HEK293 (cell line): Measurements from ENCODE around the gene TRAF3IP1.
A peak's percentile ranks its signal among the peaks of the same experiment; 100 is the strongest.

ENCODE experiments used
- CTCF ChIA-PET: fragments of 350-600 bp; formaldehyde crosslinking; extraction: SDS; loops from one replicate; lab custom pipeline; 2021; ENCODE audit warnings: antibody characterized with exemption; lab: Yijun Ruan, JAX
- POLR2A ChIA-PET: fragments of 300-600 bp; formaldehyde crosslinking; extraction: SDS; loops from one replicate; lab custom pipeline; 2020; ENCODE audit warnings: antibody characterized with exemption, inconsistent platforms; lab: Yijun Ruan, JAX
- H3K27ac ChIP-seq: fragments of 200-500 bp; sonication (Bioruptor generic); 2 replicates; pipeline ENCODE4 v1.5.1; 2014; ENCODE audit warnings: low read depth, low read length, control low read depth, inconsistent platforms; ENCODE audit errors: extremely low read depth
- H3K36me3 ChIP-seq, 2 experiments: fragments of 200-500 bp in 1 of 2; sonication (Bioruptor generic) in 1 of 2; 1 replicate in 1 of 2; 2 replicates in 1 of 2; pipeline ENCODE4 v1.5.1; 2014 to 2017; ENCODE audit warnings: inconsistent platforms in 2 of 2, low read length in 2 of 2; ENCODE audit not compliant: control insufficient read depth in 2 of 2, insufficient read depth in 1 of 2
- H3K4me1 ChIP-seq: fragments of 200-500 bp; sonication (Bioruptor generic); 2 replicates; pipeline ENCODE4 v1.5.1; 2014; ENCODE audit warnings: mild to moderate bottlenecking, low read length, inconsistent platforms; ENCODE audit not compliant: control insufficient read depth, insufficient read depth
- H3K4me3 ChIP-seq: 2 replicates; pipeline ENCODE4 v1.5.1; 2011; ENCODE audit warnings: low read depth, mild to moderate bottlenecking, control low read depth, low read length, moderate library complexity
- H3K9me3 ChIP-seq: fragments of 200-500 bp; sonication (Bioruptor generic); 2 replicates; pipeline ENCODE4 v1.5.1; 2014; ENCODE audit warnings: low read depth, low read length, inconsistent platforms; ENCODE audit not compliant: control insufficient read depth, insufficient read depth
- PRDM1 ChIP-seq: fragments of 450-650 bp; formaldehyde crosslinking; IDR thresholded peaks from 2 replicates; pipeline ENCODE4; 2016; ENCODE audit warnings: missing biosample characterization, missing genetic modification characterization
- RBAK ChIP-seq: fragments of 450-650 bp; formaldehyde crosslinking; IDR thresholded peaks from 2 replicates; pipeline ENCODE4 v1.5.1; 2016; ENCODE audit warnings: missing biosample characterization, missing genetic modification characterization
- SP7 ChIP-seq: fragments of 450-650 bp; formaldehyde crosslinking; IDR thresholded peaks from 2 replicates; pipeline ENCODE4 v1.5.1; 2016; ENCODE audit warnings: missing biosample characterization, missing genetic modification characterization
- ZBTB21 ChIP-seq: fragments of 450-650 bp; formaldehyde crosslinking; IDR thresholded peaks from 2 replicates; pipeline ENCODE4 v1.5.1; 2017; ENCODE audit warnings: missing biosample characterization, missing genetic modification characterization
- ZFP69B ChIP-seq: fragments of 450-650 bp; formaldehyde crosslinking; IDR thresholded peaks from 2 replicates; pipeline ENCODE4 v1.5.1; 2016; ENCODE audit warnings: missing biosample characterization, missing genetic modification characterization
- ZIC2 ChIP-seq: fragments of 450-650 bp; formaldehyde crosslinking; IDR thresholded peaks from 2 replicates; pipeline ENCODE4 v1.5.1; 2016; ENCODE audit warnings: missing biosample characterization, missing genetic modification characterization
- ZNF112 ChIP-seq: fragments of 450-650 bp; formaldehyde crosslinking; IDR thresholded peaks from 2 replicates; pipeline ENCODE4 v1.5.0; 2017; ENCODE audit warnings: missing biosample characterization, missing genetic modification characterization
- ZNF23 ChIP-seq: fragments of 450-650 bp; formaldehyde crosslinking; IDR thresholded peaks from 2 replicates; pipeline ENCODE4 v1.5.1; 2016; ENCODE audit warnings: missing biosample characterization, missing genetic modification characterization, borderline replicate concordance
- ZNF513 ChIP-seq: fragments of 450-650 bp; IDR thresholded peaks from 2 replicates; pipeline ENCODE4 v1.5.1; 2018; ENCODE audit warnings: missing biosample characterization, missing genetic modification characterization
- ZNF549 ChIP-seq: fragments of 450-650 bp; IDR thresholded peaks from 2 replicates; pipeline ENCODE4 v1.5.1; 2018; ENCODE audit warnings: missing biosample characterization, missing genetic modification characterization, mild to moderate bottlenecking, inconsistent platforms, moderate library complexity
- ZNF600 ChIP-seq: fragments of 450-650 bp; formaldehyde crosslinking; IDR thresholded peaks from 2 replicates; pipeline ENCODE4 v1.5.1; 2016; ENCODE audit warnings: missing biosample characterization, missing genetic modification characterization
- TF ChIP-seq, protein P1 (sequence below): fragments of 450-650 bp; formaldehyde crosslinking; IDR thresholded peaks from 2 replicates; pipeline ENCODE4 v1.5.1; 2016; ENCODE audit warnings: missing biosample characterization, missing genetic modification characterization

Gene TRAF3IP1

GRCh38 chr2:238336793-238337444 lies 16.6 kb downstream of the TRAF3IP1 start:
- H3K27ac ChIP-seq, result no peak overlapping the region
- ChIA-PET CTCF (interaction anchor here (0.9 to 1.6 kb wide), 4 partner anchors 15 to 72 kb away, joined by 3 to 6 read pairs (median 4); no protein-coding TSS in a partner anchor), POLR2A (no interaction called here)
- peaks cover 0 to 63% of the 10 kb centered on the region in 2 experiments; a peak in 2 of 3 replicates for H3K36me3 ChIP-seq
- H3K4me3 ChIP-seq, result no peak overlapping the region
- no peaks in the 10 kb centered on the region for H3K4me1 ChIP-seq
- TF ChIP-seq ZNF112 (tag by site-specific recombination) (no peak), ZNF23 (no peak), ZBTB21 (no peak), ZNF549 (tag by site-specific recombination) (no peak)
- H3K9me3 ChIP-seq, result no peaks in the 10 kb centered on the region

- ChIA-PET CTCF (interaction anchor here (0.6 to 1.6 kb wide), 3 partner anchors 16 to 122 kb away, joined by 3 to 4 read pairs (median 3); no protein-coding TSS in a partner anchor), POLR2A (no interaction called here)
- Histone ChIP-seq H3K27ac (no peak overlapping the region), H3K4me1 (no peaks in the 10 kb centered on the region), H3K36me3 (peaks cover 0 to 59% of the 10 kb centered on the region in 2 experiments; a peak in 2 of 3 replicates), H3K9me3 (no peaks in the 10 kb centered on the region), H3K4me3 (no peak overlapping the region)
- TF ChIP-seq ZNF513 (tag by site-specific recombination), result peak; percentile 66
- no peak for TF ChIP-seq ZFP69B (tag by site-specific recombination)
- TF ChIP-seq PRDM1 (tag by site-specific recombination), result peak; percentile 72
These were observed 17.5 kb downstream of the TRAF3IP1 start for GRCh38 chr2:238337846-238338245.

- no peak overlapping the region for H3K27ac ChIP-seq
- TF ChIP-seq ZNF600 (tag by site-specific recombination), result 0 out of 2 replicates have a peak, but pooled peaks have one; percentile 35
- TF ChIP-seq, protein P1, sequence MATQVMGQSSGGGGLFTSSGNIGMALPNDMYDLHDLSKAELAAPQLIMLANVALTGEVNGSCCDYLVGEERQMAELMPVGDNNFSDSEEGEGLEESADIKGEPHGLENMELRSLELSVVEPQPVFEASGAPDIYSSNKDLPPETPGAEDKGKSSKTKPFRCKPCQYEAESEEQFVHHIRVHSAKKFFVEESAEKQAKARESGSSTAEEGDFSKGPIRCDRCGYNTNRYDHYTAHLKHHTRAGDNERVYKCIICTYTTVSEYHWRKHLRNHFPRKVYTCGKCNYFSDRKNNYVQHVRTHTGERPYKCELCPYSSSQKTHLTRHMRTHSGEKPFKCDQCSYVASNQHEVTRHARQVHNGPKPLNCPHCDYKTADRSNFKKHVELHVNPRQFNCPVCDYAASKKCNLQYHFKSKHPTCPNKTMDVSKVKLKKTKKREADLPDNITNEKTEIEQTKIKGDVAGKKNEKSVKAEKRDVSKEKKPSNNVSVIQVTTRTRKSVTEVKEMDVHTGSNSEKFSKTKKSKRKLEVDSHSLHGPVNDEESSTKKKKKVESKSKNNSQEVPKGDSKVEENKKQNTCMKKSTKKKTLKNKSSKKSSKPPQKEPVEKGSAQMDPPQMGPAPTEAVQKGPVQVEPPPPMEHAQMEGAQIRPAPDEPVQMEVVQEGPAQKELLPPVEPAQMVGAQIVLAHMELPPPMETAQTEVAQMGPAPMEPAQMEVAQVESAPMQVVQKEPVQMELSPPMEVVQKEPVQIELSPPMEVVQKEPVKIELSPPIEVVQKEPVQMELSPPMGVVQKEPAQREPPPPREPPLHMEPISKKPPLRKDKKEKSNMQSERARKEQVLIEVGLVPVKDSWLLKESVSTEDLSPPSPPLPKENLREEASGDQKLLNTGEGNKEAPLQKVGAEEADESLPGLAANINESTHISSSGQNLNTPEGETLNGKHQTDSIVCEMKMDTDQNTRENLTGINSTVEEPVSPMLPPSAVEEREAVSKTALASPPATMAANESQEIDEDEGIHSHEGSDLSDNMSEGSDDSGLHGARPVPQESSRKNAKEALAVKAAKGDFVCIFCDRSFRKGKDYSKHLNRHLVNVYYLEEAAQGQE, result no peak
- no peak for TF ChIP-seq SP7
- H3K36me3 ChIP-seq, result peaks cover 0 to 49% of the 10 kb centered on the region in 2 experiments; a peak in 2 of 3 replicates
- H3K9me3 ChIP-seq, result no peaks in the 10 kb centered on the region
- H3K4me3 ChIP-seq, result no peak overlapping the region
- POLR2A ChIA-PET, result no interaction called here
- no peaks in the 10 kb centered on the region for H3K4me1 ChIP-seq
- CTCF ChIA-PET, result interaction anchor here (0.8 to 1.6 kb wide), 3 partner anchors 17 to 121 kb away, joined by 3 to 4 read pairs (median 3); no protein-coding TSS in a partner anchor
These were observed 18.5 kb downstream of the TRAF3IP1 start for GRCh38 chr2:238338710-238339394.

DNA sequence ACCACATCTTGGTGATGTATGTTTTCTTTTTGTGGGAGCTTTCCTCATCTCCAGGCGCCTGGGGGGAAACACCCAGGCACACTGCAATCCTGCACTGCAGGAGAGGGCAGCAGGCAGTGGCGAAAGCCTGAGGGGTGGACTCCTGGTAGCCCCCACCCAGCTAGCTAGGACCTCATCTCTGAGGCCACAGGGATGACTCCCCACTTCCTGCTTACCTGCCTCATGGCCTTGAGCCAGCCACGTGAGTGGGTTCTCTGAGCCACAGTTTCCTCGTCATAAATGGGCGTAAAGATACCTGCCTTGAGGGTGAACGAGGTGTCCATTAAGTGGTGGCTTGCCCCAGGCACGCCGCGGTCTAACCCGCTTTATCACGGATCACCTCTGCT lies 19.1 kb downstream of the TRAF3IP1 start:
- H3K4me3 ChIP-seq, result no peak overlapping the region
- H3K36me3 ChIP-seq, result peaks cover 0 to 47% of the 10 kb centered on the region in 2 experiments; a peak in 2 of 3 replicates
- no peak overlapping the region for H3K27ac ChIP-seq
- H3K4me1 ChIP-seq, result no peaks in the 10 kb centered on the region
- TF ChIP-seq RBAK (tag by site-specific recombination), result no peak
- peak; percentile 52 for TF ChIP-seq ZIC2 (tag by site-specific recombination)
- POLR2A ChIA-PET, result no interaction called here
- CTCF ChIA-PET, result interaction anchor here (0.8 kb wide), 1 partner anchor 85 kb away, joined by 3 read pairs; no protein-coding TSS in a partner anchor
- no peaks in the 10 kb centered on the region for H3K9me3 ChIP-seq
